Measurements from ENCODE around the gene CSNK2A1. TPM values are rescaled to one million over a fixed set of nuclear protein-coding genes. Genes with fewer than 3 reads are reported as not detected.

The CSNK2A1 gene
- total and polyA plus RNA-seq, 3 experiments from 2014 or later, result 53.1 to 173 (median 172) TPM

DNA sequence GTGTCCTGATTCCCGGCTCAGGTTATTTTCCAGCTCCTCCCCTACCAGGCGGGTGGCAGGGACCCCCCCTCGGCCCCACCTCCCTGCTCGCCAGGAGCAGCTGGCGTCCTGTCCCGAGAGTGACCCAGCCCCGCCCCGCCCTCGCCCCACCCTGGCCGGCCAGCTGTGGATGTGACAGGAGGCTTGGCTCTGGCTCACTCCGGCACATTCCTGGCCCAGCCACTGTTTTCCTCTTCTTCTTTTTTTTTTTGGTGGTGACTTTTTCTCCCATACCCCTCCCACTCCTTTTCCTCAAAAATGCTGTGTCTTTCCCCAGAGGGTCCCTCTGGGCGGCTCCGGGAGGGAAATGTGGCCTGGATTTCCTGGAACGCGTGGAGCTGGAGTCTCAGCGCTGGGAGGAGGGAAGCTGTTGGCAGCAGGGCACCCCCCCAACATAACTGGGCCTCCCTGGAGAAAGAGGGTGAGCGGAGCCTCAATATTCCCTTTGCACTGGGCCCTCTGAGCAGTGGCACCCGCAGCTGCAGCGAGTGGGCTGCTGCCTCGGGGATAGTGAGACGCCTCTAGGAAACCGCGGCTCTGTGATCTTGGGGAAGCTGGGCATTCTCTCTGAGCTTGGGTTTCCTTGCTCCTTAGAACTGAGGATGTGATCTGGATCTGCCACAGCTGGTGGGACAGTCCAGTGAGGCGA is 28.3 kb upstream of the CSNK2A1 start:
- Histone ChIP-seq H3K9me3 (ENCODE audit: low read length) (no peaks in the 10 kb centered on the region), H3K4me3 (ENCODE audit: low read length) (no peak overlapping the region), H3K36me3 (ENCODE audit: insufficient read depth, low read length) (no peaks in the 10 kb centered on the region), H3K27me3 (ENCODE audit: insufficient read depth, low read length, poor library complexity, severe bottlenecking) (peaks cover 9% of the 10 kb centered on the region), H3K27ac (ENCODE audit: low read depth, low read length) (no peak overlapping the region), H3K4me1 (ENCODE audit: insufficient read depth, low read length) (no peaks in the 10 kb centered on the region)
- no peak overlapping the region for H3K4me3 Mint-ChIP-seq
- DNase-seq, result no peak
- H3K36me3 Mint-ChIP-seq, result no peaks in the 10 kb centered on the region
- no peaks in the 10 kb centered on the region for H3K4me1 Mint-ChIP-seq
- CTCF ChIA-PET, result no interaction called here
- H3K27ac Mint-ChIP-seq, result peak overlapping the region in 1 of 8 donors; percentile 90
- POLR2A ChIA-PET, result no interaction called here
- H3K27me3 Mint-ChIP-seq, result peaks cover 31 to 55% of the 10 kb centered on the region in 2 donors
- H3K9me3 Mint-ChIP-seq, result no peaks in the 10 kb centered on the region

DNA sequence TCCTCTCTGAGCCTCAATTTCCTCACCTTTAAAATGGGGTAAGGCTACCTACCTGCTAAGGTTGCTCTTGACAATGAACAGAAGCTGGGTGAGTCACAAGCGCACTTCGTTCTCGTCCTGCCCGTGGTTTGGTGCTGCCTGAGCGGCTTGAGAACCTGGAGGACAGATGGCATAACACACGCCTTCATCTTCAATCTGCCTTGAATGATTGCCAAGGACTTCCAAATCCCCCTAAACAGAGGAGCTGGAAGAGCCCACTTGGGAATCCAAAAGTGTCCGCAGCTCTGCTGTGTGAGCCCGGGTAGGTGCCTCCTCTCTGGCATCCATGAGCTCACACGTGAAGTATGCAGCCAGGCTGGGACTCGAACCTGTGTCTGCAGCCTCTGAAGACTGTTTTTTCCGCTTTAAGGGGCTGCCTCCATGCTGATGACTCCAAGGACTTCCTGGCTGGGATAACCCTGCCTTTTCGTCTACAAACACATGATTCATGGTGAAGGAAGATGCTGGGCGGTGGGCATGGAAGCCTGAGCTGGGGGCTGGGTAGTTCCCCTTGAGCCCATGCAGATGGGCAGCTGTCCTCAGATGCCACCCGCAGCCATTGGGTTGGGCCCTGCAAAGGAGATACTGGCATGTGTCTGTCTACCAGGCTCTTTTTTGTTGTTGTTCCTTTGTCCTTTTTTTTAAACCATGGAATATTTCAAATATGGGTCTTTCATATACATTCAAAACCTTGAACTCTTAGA is 25.3 kb upstream of the CSNK2A1 start:
- no peak for DNase-seq
- H3K27ac ChIP-seq (ENCODE audit: low read depth, low read length), result no peak overlapping the region
- no peaks in the 10 kb centered on the region for H3K9me3 Mint-ChIP-seq
- ChIA-PET CTCF (no interaction called here), POLR2A (no interaction called here)
- H3K36me3 ChIP-seq (ENCODE audit: insufficient read depth, low read length), result no peaks in the 10 kb centered on the region
- H3K4me3 Mint-ChIP-seq, result no peak overlapping the region
- no peaks in the 10 kb centered on the region for H3K9me3 ChIP-seq (ENCODE audit: low read length)
- H3K4me1 Mint-ChIP-seq, result no peaks in the 10 kb centered on the region
- no peaks in the 10 kb centered on the region for H3K36me3 Mint-ChIP-seq
- H3K4me1 ChIP-seq (ENCODE audit: insufficient read depth, low read length), result no peaks in the 10 kb centered on the region
- peaks cover 8% of the 10 kb centered on the region for H3K27me3 ChIP-seq (ENCODE audit: insufficient read depth, low read length, poor library complexity, severe bottlenecking)
- no peak overlapping the region for H3K27ac Mint-ChIP-seq
- no peak overlapping the region for H3K4me3 ChIP-seq (ENCODE audit: low read length)
- peaks cover 27 to 51% of the 10 kb centered on the region in 2 donors for H3K27me3 Mint-ChIP-seq

DNA sequence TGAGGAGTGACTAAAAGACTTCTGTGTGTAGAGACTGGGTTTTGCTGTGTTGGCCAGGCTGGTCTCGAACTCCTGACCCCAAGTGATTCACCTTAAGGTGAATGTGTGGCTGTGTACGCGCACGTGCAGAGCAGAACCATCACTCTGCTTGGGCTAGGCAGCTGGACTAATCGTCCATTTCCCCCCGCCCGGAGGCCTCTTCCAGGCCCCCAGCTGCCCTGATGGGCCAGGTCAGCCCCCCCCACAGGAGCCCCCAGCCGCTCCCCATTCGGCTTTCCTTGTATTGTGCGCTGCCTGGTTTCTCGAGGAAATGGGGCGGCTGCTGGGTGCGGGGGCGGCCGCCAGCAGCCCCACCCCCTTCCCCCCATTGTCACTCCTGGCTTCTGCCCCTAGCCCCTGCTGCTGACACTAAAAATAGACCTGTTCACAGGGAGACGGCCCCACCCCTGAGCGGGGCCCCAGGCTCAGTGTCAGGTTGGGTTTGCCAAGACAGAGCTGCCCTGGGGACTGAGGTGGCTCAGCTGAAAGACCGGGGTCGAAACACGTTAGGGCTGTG is 24.6 kb upstream of the CSNK2A1 start:
- Mint-ChIP-seq H3K4me1 (no peaks in the 10 kb centered on the region), H3K36me3 (no peaks in the 10 kb centered on the region), H3K9me3 (no peaks in the 10 kb centered on the region), H3K27ac (no peak overlapping the region), H3K27me3 (peaks cover 23 to 45% of the 10 kb centered on the region in 2 donors), H3K4me3 (no peak overlapping the region)
- no peaks in the 10 kb centered on the region for H3K36me3 ChIP-seq (ENCODE audit: insufficient read depth, low read length)
- H3K4me1 ChIP-seq (ENCODE audit: insufficient read depth, low read length), result no peaks in the 10 kb centered on the region
- H3K27me3 ChIP-seq (ENCODE audit: insufficient read depth, low read length, poor library complexity, severe bottlenecking), result peaks cover 4% of the 10 kb centered on the region
- ChIA-PET POLR2A (no interaction called here), CTCF (no interaction called here)
- no peak for DNase-seq
- H3K4me3 ChIP-seq (ENCODE audit: low read length), result no peak overlapping the region
- no peaks in the 10 kb centered on the region for H3K9me3 ChIP-seq (ENCODE audit: low read length)
- H3K27ac ChIP-seq (ENCODE audit: low read depth, low read length), result no peak overlapping the region

DNA sequence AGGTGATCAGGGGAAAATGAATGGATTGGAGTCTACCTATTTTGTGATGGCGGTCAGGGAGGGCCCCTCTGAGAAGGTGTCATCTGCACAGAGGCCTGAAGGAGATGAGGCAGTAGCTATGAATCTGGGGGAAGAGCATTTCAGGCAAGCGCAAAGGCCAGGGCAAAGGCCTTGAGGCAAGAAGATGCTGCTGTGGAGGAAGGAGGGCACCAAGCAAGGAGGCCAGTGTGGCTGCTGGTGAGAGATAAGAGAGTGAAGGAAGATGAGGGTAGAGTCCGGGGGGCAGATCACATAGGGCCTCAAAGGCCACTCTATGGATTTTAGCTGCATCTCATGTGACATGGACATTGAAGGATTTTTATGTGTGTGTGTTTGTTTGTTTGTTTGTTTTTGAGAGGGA is 20.6 kb upstream of the CSNK2A1 start:
- ChIA-PET CTCF (no interaction called here), POLR2A (no interaction called here)
- no peaks in the 10 kb centered on the region for H3K9me3 Mint-ChIP-seq

DNA sequence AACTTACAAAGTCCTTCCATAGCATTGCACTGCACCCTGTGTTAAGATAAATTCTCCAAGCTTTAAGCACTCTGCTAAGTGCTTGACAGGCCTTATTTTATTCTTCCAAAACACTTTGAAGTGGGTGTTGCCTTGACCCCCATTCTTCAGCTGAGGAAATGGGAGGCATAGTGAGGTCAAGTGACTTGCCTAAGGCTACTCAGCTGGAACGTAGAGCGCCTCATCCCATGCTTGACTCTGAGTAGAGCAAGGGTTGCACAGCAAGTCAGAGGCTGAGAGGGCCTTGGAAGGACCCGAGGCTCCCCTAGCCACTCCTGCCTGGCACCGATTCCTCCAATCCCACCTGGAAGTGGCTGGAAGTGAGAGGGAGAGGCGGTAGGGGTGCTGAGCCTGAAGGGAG is 19.6 kb upstream of the CSNK2A1 start:
- Histone ChIP-seq H3K4me1 (ENCODE audit: insufficient read depth, low read length) (no peaks in the 10 kb centered on the region), H3K36me3 (ENCODE audit: insufficient read depth, low read length) (no peaks in the 10 kb centered on the region), H3K4me3 (ENCODE audit: low read length) (no peak overlapping the region), H3K27me3 (ENCODE audit: insufficient read depth, low read length, poor library complexity, severe bottlenecking) (no peaks in the 10 kb centered on the region), H3K27ac (ENCODE audit: low read depth, low read length) (no peak overlapping the region), H3K9me3 (ENCODE audit: low read length) (no peaks in the 10 kb centered on the region)
- DNase-seq, result no peak
- Mint-ChIP-seq H3K4me1 (peaks cover 0 to 4% (median 0%) of the 10 kb centered on the region in 3 donors), H3K4me3 (no peak overlapping the region), H3K36me3 (no peaks in the 10 kb centered on the region), H3K9me3 (no peaks in the 10 kb centered on the region), H3K27ac (no peak overlapping the region), H3K27me3 (peaks cover 17 to 36% of the 10 kb centered on the region in 2 donors)
- ChIA-PET CTCF (interaction anchor here (0.9 kb wide), 1 partner anchor 17 kb away, joined by 3 read pairs; no protein-coding TSS in a partner anchor), POLR2A (no interaction called here)

More for the DNA sequence above, 20.6 kb upstream of the CSNK2A1 start:
- Mint-ChIP-seq H3K27ac (no peak overlapping the region), H3K27me3 (peaks cover 23 to 41% of the 10 kb centered on the region in 2 donors), H3K4me1 (peaks cover 0 to 4% (median 0%) of the 10 kb centered on the region in 3 donors), H3K36me3 (no peaks in the 10 kb centered on the region), H3K4me3 (no peak overlapping the region)
- Histone ChIP-seq H3K36me3 (ENCODE audit: insufficient read depth, low read length) (no peaks in the 10 kb centered on the region), H3K27ac (ENCODE audit: low read depth, low read length) (no peak overlapping the region), H3K4me3 (ENCODE audit: low read length) (no peak overlapping the region), H3K4me1 (ENCODE audit: insufficient read depth, low read length) (no peaks in the 10 kb centered on the region), H3K27me3 (ENCODE audit: insufficient read depth, low read length, poor library complexity, severe bottlenecking) (no peaks in the 10 kb centered on the region), H3K9me3 (ENCODE audit: low read length) (no peaks in the 10 kb centered on the region)
- DNase-seq, result no peak

DNA sequence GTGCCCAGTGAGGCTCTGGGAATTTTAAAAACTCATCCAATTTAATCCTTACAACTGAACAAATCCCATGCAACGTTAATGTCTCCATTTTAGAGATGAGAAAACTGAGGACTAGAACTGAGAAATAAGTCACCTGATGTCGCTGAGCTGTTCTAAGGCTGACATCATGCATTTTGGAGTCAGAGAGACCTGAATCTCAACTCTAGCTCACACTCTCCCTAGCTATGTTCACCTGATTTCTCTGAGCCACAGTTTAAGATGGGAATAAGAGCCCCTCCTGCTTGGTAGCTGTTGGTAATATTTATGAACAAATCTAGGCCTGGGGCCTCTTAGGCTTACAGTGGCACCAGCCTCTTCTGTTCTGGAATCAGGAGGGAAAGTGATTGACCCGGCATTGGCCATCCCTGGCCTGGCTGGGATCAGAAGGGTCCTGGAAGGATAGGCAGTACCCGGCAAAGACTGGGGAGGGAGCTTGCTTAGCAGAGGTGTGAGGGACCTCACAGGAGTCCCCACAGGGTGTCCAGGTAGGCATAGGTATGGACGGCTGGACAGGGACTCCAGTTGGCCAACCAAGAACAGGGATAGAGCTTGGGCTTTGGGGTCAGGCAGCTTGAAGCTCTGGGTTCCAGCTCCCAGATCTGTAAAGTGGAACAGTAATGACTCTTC is 18.8 kb upstream of the CSNK2A1 start:
- Mint-ChIP-seq H3K4me3 (no peak overlapping the region), H3K27me3 (peaks cover 17 to 33% of the 10 kb centered on the region in 2 donors), H3K36me3 (no peaks in the 10 kb centered on the region), H3K4me1 (peaks cover 0 to 4% (median 0%) of the 10 kb centered on the region in 3 donors), H3K9me3 (no peaks in the 10 kb centered on the region), H3K27ac (no peak overlapping the region)
- Histone ChIP-seq H3K4me1 (ENCODE audit: insufficient read depth, low read length) (no peaks in the 10 kb centered on the region), H3K9me3 (ENCODE audit: low read length) (no peaks in the 10 kb centered on the region), H3K27ac (ENCODE audit: low read depth, low read length) (no peak overlapping the region), H3K36me3 (ENCODE audit: insufficient read depth, low read length) (no peaks in the 10 kb centered on the region), H3K4me3 (ENCODE audit: low read length) (no peak overlapping the region), H3K27me3 (ENCODE audit: insufficient read depth, low read length, poor library complexity, severe bottlenecking) (no peaks in the 10 kb centered on the region)
- POLR2A ChIA-PET, result no interaction called here
- no peak for DNase-seq
- CTCF ChIA-PET, result interaction anchor here (0.9 to 1.1 kb wide), 2 partner anchors 16 to 105 kb away, joined by 3 read pairs; no protein-coding TSS in a partner anchor

DNA sequence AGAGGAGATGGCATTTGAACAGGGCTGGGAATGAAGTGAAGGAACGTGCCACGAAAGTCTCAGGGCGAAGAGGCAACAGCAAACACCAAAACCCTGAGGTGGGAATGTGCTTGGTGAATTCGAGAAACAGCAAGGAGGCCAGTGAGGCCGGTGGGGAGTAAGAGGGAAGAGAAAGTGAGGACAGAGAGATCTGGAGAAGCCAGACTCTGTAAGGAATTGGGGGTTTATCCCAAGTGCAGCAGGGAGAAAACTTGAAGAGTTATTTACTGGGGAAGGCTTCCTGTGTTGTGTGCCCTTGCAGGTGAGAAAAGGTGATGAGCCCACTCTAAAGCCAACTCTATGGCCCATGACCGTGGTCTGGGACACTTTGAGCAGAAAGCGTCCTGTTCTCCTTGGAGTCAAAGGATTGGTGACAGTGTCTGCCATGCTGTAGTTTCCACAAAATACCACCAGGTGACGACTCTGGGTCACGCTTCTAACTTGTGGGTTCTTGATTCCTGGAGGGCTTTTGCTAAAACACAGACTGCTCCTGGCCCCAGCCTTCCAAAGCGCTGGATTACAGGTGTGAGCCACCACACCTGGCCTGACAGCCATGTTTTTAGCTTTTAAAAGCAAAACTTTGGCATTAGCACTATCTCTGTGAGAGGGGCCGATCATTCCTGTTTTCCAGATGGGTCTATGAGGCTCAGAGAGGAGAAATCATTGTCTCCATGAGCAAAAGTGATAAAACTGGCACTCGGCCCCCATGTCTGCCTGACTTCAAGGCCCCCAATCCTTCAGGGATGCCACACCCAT is 18.0 kb upstream of the CSNK2A1 start:
- no peaks in the 10 kb centered on the region for H3K36me3 ChIP-seq (ENCODE audit: insufficient read depth, low read length)
- no peaks in the 10 kb centered on the region for H3K36me3 Mint-ChIP-seq
- DNase-seq, result peak in 1 of 5 donors; percentile 14
- H3K4me1 Mint-ChIP-seq, result peaks cover 0 to 4% (median 0%) of the 10 kb centered on the region in 3 donors
- no peaks in the 10 kb centered on the region for H3K9me3 ChIP-seq (ENCODE audit: low read length)
- H3K9me3 Mint-ChIP-seq, result no peaks in the 10 kb centered on the region
- H3K27ac ChIP-seq (ENCODE audit: low read depth, low read length), result no peak overlapping the region
- H3K27me3 Mint-ChIP-seq, result peaks cover 11 to 26% of the 10 kb centered on the region in 2 donors
- H3K4me1 ChIP-seq (ENCODE audit: insufficient read depth, low read length), result no peaks in the 10 kb centered on the region
- CTCF ChIA-PET, result interaction anchor here (1.1 kb wide), 2 partner anchors 84 to 106 kb away, joined by 3 read pairs; no protein-coding TSS in a partner anchor
- H3K27me3 ChIP-seq (ENCODE audit: insufficient read depth, low read length, poor library complexity, severe bottlenecking), result no peaks in the 10 kb centered on the region
- POLR2A ChIA-PET, result no interaction called here
- H3K4me3 ChIP-seq (ENCODE audit: low read length), result no peak overlapping the region
- peak overlapping the region in 1 of 8 donors; percentile 40 for H3K27ac Mint-ChIP-seq
- no peak overlapping the region for H3K4me3 Mint-ChIP-seq
